ENCODE results near the gene RNF214.

- no peak for TF ChIP-seq ISL1 (CRISPR knock-in tag; IDR thresholded peaks at IDR 0.05)
- no peak for TF ChIP-seq ARNTL (CRISPR knock-in tag; IDR thresholded peaks at IDR 0.05; ENCODE audit: borderline replicate concordance, low read depth)
- no peak for TF ChIP-seq ZFP3 (CRISPR knock-in tag; IDR thresholded peaks at IDR 0.05)
- TF ChIP-seq TOX (CRISPR knock-in tag; IDR thresholded peaks at IDR 0.05; ENCODE audit: borderline replicate concordance) = no peak
- no peak for TF ChIP-seq ZNF8 (CRISPR knock-in tag; IDR thresholded peaks at IDR 0.05)
- no peak for TF ChIP-seq CSDC2 (CRISPR knock-in tag; IDR thresholded peaks at IDR 0.05)
- no peak for TF ChIP-seq TCF4 (CRISPR knock-in tag; IDR thresholded peaks at IDR 0.05; ENCODE audit: borderline replicate concordance)
- no peak for TF ChIP-seq RARB (CRISPR knock-in tag; IDR thresholded peaks at IDR 0.05)
- no peak for TF ChIP-seq PATZ1 (CRISPR knock-in tag; IDR thresholded peaks at IDR 0.05; ENCODE audit: borderline replicate concordance)
- no peak for TF ChIP-seq ZFP30 (CRISPR knock-in tag; IDR thresholded peaks at IDR 0.05)
- TF ChIP-seq CREB5 (CRISPR knock-in tag; IDR thresholded peaks at IDR 0.05; ENCODE audit: low read depth) = no peak
- no peak for TF ChIP-seq ZC3H10 (CRISPR knock-in tag; IDR thresholded peaks at IDR 0.05)
- TF ChIP-seq SNAI2 (CRISPR knock-in tag; IDR thresholded peaks at IDR 0.05) = no peak
Measured at GRCh38 chr11:117194267-117194666, 38.2 kb upstream of the RNF214 start.

All from SK-N-SH treated with all-trans-retinoic acid at 6 μM for 48 hours (cell line).